Parathyroid adenoma (tissue), 2 donors: ENCODE measurements around the gene KCNG1.

Experiments used
- H2AFZ ChIP-seq: fragments of 300-600 bp; sonication (generic); one replicate; pipeline ENCODE4 v1.7.0; 2017; ENCODE audit warnings: antibody characterized with exemption, mild to moderate bottlenecking
- H3K27ac ChIP-seq: fragments of 300-600 bp; sonication (generic); one replicate; pipeline ENCODE4 v1.7.0; 2017
- H3K27me3 ChIP-seq: fragments of 300-600 bp; sonication (generic); one replicate; pipeline ENCODE4 v1.7.0; 2017; ENCODE audit warnings: low read length; ENCODE audit not compliant: control insufficient read depth, insufficient read depth
- H3K36me3 ChIP-seq: fragments of 300-600 bp; sonication (generic); one replicate; pipeline ENCODE4 v1.7.0; 2017; ENCODE audit warnings: low read length; ENCODE audit not compliant: control insufficient read depth, insufficient read depth
- H3K4me1 ChIP-seq: fragments of 300-600 bp; sonication (generic); one replicate; pipeline ENCODE4 v1.7.0; 2017; ENCODE audit warnings: control low read depth
- H3K4me2 ChIP-seq: fragments of 300-600 bp; sonication (generic); one replicate; pipeline ENCODE4 v1.7.0; 2017; ENCODE audit warnings: low read length
- H3K4me3 ChIP-seq: fragments of 300-600 bp; sonication (generic); one replicate; pipeline ENCODE4 v1.7.0; 2017; ENCODE audit warnings: low read depth, low read length
- H3K79me2 ChIP-seq: fragments of 300-600 bp; sonication (generic); one replicate; pipeline ENCODE4 v1.7.0; 2017; ENCODE audit warnings: control low read depth
- H3K9ac ChIP-seq: fragments of 300-600 bp; sonication (generic); one replicate; pipeline ENCODE4 v1.7.0; 2017; ENCODE audit warnings: mild to moderate bottlenecking
- H3K9me3 ChIP-seq: fragments of 300-600 bp; sonication (generic); one replicate; pipeline ENCODE4 v1.7.0; 2017; ENCODE audit warnings: low read length; ENCODE audit not compliant: control insufficient read depth
- TF ChIP-seq, protein P1 (sequence below): fragments of 300-600 bp; sonication (generic); IDR thresholded peaks from one replicate; pipeline ENCODE4 v1.7.0; 2017; ENCODE audit warnings: antibody characterized with exemption, mild to moderate bottlenecking
- donor health status: primary hyperparathyroidism.

The KCNG1 gene

DNA sequence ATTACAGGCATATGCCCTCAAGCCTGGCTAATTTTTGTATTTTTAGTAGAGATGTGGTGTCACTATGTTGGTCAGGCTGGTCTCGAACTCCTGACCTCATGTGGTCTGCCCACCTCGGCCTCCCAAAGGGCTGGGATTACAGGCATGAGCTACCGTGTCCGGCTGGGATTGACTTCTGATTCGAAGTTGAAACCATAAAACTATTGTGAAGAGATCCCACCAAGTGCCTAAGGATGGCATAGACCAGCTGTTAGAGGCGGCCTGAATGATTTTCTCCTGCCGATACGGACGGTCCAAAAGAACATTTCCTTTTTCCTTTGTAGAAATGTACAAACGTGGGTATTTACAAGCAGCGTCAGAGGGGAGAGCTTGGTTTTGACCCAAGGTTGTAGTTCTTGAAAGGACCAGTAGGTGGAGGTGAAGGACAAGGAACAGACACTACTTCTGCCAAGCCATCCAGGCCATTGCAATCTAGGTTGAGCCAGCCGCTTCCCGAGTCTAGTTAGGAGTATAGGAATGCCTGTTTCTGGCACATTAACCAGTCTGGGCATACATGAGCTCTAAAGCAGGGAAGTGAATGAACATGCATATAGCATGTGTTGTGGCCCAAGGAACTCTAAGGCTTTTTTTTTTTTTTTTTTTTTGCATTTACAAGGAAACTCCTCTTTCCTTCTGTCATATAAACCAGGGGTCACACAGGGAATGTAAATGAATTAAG is 35.3 kb downstream of the KCNG1 start:
- Histone ChIP-seq H3K27me3 (no peaks in the 10 kb centered on the region), H3K27ac (no peak overlapping the region), H3K4me1 (no peaks in the 10 kb centered on the region), H3K9ac (no peak overlapping the region), H3K4me3 (no peak overlapping the region), H3K36me3 (no peaks in the 10 kb centered on the region), H3K4me2 (peak overlapping the region; percentile 26), H3K9me3 (no peaks in the 10 kb centered on the region), H3K79me2 (no peaks in the 10 kb centered on the region), H2AFZ (peak overlapping the region; percentile 56)
- TF ChIP-seq, protein P1, sequence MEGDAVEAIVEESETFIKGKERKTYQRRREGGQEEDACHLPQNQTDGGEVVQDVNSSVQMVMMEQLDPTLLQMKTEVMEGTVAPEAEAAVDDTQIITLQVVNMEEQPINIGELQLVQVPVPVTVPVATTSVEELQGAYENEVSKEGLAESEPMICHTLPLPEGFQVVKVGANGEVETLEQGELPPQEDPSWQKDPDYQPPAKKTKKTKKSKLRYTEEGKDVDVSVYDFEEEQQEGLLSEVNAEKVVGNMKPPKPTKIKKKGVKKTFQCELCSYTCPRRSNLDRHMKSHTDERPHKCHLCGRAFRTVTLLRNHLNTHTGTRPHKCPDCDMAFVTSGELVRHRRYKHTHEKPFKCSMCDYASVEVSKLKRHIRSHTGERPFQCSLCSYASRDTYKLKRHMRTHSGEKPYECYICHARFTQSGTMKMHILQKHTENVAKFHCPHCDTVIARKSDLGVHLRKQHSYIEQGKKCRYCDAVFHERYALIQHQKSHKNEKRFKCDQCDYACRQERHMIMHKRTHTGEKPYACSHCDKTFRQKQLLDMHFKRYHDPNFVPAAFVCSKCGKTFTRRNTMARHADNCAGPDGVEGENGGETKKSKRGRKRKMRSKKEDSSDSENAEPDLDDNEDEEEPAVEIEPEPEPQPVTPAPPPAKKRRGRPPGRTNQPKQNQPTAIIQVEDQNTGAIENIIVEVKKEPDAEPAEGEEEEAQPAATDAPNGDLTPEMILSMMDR: peak; percentile 91

DNA sequence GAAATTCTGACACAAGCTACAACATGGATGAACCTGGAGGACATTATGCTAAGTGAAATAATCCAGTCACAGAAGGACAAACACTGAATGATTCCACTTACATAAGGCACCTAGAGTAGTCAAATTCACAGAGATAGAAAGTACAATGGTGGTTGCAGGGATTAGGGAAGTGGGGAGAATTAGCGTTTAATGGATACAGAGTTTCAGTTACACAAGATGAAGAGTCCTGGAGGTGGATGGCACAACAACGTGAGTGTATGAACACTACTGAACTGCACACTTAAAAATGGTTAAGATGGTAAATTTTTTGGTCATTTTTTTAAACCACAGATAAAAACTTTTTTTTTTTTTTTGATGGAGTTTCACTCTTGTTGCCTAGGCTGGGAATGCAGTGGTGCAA is 39.6 kb downstream of the KCNG1 start:
- Histone ChIP-seq H3K27ac (no peak overlapping the region), H3K36me3 (no peaks in the 10 kb centered on the region), H3K4me3 (no peak overlapping the region), H3K4me2 (no peak overlapping the region), H2AFZ (no peak overlapping the region), H3K27me3 (no peaks in the 10 kb centered on the region), H3K79me2 (no peaks in the 10 kb centered on the region), H3K9ac (no peak overlapping the region), H3K4me1 (no peaks in the 10 kb centered on the region), H3K9me3 (no peaks in the 10 kb centered on the region)
- TF ChIP-seq, protein P1: no peak

DNA sequence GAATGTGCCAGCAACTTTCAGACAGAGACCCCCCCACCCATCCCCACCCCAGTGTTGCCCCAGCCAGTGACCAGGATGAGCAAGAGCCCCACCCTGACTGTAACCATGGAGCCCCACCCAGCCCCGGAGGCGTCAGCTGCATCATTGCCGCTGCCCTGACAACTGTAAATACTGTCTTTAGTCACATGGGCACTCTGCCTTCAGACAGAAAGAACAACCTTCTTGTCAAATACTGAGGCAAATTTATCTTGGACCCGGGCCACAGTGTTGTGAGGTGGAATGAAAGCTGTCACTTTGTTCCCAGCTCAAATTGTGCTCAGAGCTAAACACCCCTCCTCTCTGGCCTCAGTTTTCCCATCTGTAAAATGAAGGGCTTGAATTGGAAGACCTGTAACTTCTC is 40.5 kb downstream of the KCNG1 start:
- H3K4me2 ChIP-seq: no peak overlapping the region
- H3K4me3 ChIP-seq: no peak overlapping the region
- no peak overlapping the region for H3K27ac ChIP-seq
- TF ChIP-seq, protein P1: no peak
- no peaks in the 10 kb centered on the region for H3K79me2 ChIP-seq
- no peaks in the 10 kb centered on the region for H3K4me1 ChIP-seq
- no peaks in the 10 kb centered on the region for H3K9me3 ChIP-seq
- no peaks in the 10 kb centered on the region for H3K36me3 ChIP-seq
- no peak overlapping the region for H2AFZ ChIP-seq
- no peaks in the 10 kb centered on the region for H3K27me3 ChIP-seq
- H3K9ac ChIP-seq: no peak overlapping the region

DNA sequence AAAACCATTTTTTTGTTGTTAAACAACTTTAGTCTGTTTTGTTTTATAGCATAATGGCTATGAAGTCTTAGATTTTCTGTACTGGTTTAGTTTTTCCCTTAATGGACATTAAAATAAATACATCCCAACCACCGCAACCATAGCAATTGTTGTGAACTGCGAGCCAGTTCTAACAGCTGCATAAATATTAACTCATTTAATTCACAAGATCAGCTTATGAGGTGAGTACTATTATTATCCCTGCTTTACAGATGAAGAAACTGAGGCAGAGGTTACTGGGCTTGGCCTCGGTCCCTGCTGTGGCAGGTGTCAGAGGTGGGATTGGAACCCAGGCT is 41.2 kb downstream of the KCNG1 start:
- H3K4me3 ChIP-seq: no peak overlapping the region
- no peak overlapping the region for H3K4me2 ChIP-seq
- no peaks in the 10 kb centered on the region for H3K4me1 ChIP-seq
- no peak overlapping the region for H3K27ac ChIP-seq
- H3K79me2 ChIP-seq: no peaks in the 10 kb centered on the region
- H3K36me3 ChIP-seq: no peaks in the 10 kb centered on the region
- no peak overlapping the region for H3K9ac ChIP-seq
- no peaks in the 10 kb centered on the region for H3K27me3 ChIP-seq
- H3K9me3 ChIP-seq: no peaks in the 10 kb centered on the region
- no peak overlapping the region for H2AFZ ChIP-seq
- TF ChIP-seq, protein P1: no peak
